Measurements from ENCODE around the gene IZUMO1.
"Not testable (repeated sequence)": the region's sequence is repeated elsewhere in the genome, so short reads cannot be mapped to it uniquely, and the experiment has no call there.

Gene IZUMO1

DNA sequence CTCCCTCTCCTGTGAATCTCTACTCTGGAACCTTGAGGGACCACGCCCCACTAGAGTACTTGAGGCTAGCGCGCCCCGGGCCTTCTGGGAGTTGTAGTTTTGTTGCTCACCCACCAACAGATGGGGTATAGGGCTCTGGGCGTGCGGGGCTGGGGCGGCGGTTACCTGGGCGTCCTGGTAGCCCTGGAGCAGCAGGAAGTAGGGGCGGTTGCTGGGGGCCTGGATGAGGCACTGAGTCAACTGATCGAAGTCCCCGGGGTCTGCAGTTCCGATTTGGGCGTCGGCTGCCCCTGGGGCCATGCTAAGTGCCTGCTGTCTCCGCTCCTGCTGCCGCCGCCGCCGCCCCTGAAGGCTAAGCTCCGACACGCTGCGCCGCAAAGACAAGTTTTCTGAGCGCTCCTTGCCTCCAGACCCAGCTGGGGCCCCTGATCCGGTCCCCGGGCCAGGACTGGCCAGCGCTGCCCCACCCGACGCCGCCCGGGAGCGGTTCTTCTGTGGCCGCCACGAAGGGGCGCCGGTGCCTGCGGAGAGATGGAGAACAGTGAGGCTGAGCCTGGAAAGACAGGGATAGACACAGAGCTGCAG lies 11.6 kb downstream of the IZUMO1 start:
- no peak for FAIRE-seq

DNA sequence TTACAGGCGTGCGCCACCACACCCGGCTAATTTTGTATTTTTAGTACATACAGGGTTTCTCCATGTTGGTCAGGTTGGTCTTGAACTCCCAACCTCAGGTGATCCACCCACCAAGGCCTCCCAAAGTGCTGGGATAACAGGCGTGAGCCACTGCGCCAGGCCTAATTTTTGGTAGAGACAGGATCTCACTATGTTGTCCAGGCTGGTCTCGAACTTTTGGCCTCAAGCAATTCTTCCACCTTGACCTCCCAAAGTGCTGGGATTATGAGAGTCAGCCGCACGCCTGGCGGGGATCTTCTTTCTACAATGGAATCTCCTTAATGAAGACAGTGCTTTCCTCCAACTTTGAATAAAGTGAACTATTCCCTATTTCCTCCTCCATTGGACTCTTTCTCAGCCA lies 12.1 kb downstream of the IZUMO1 start:
- FAIRE-seq = no peak

- no peak for FAIRE-seq
These were observed 15.3 kb downstream of the IZUMO1 start for GRCh38 chr19:48731452-48731851.

- FAIRE-seq = no peak
These were observed 17.6 kb downstream of the IZUMO1 start for GRCh38 chr19:48728911-48729664.

DNA sequence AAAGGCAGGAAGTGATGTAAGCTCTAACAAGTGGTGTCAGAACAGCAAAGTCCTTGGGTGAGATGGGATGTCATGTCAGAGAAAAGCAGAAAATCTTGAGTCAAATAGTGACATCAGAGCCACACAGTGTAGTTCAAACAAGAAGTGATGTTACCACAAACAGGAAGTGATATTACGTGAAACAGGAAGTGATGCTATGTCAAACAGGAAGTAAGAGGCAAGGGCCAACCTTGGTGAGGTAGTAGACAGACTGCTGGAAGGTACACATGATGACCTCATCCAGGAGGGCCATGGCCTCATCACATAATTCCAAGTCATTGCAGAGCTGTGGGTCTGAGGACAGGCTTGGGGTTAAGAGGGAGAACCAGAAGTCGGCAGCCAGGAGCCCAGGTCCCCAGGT lies 20.2 kb downstream of the IZUMO1 start:
- FAIRE-seq = no peak

- no peak for FAIRE-seq
These were observed 21.6 kb downstream of the IZUMO1 start for GRCh38 chr19:48724796-48725753.

- no peak for FAIRE-seq
These were observed 24.5 kb downstream of the IZUMO1 start for GRCh38 chr19:48722196-48722708.

DNA sequence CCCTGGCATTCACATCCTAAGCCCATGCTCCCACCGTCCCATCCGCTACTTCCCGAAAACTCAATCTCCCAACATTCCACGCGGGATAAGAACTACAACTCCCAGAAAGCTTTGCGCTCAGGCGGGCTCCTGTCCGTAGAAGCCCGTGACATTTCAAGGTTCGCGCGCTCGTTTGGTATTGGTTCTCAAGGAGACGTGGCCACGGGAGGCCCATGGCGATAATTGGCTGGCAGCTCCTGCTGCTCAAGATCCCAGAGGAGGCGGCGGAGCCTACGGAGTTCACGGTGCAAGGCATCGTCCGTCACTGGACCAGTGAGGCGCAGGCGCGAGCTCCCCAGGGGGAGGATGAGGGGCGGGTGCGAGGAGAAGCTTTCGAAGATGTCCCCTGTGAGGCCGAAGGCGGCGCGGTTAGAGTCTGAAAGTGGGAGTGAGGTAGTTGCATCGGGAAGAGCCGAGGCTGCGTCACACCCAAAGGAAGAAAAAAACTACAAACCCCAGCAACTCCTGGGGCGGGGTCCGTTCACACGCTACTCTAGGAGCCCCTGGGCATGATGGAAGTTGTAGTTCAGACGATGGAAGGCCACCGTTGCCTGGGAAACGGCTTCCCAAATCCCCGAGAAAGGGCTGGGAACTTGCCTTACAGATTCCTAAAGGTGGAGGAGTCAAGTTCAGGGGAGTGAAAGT lies 26.0 kb downstream of the IZUMO1 start:
- FAIRE-seq = peak; percentile 98

DNA sequence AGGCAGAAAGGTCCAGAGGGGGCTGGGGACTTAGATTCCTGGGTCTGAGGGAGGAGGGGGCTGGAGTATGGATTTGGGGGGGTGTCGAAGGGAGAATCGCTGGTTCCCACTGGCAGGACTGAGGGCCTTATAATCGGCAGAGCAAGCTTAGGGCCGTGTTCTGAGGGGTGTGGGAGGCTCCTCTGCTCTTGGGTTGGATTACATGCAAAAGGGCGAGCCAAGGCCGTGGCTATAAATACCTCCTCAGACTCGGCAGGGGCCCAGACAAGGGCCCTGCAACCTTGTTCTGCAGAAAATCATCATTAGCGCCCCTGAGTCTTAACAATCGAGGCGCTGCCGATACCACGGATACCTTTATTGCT lies 26.5 kb downstream of the IZUMO1 start:
- FAIRE-seq = no peak

DNA sequence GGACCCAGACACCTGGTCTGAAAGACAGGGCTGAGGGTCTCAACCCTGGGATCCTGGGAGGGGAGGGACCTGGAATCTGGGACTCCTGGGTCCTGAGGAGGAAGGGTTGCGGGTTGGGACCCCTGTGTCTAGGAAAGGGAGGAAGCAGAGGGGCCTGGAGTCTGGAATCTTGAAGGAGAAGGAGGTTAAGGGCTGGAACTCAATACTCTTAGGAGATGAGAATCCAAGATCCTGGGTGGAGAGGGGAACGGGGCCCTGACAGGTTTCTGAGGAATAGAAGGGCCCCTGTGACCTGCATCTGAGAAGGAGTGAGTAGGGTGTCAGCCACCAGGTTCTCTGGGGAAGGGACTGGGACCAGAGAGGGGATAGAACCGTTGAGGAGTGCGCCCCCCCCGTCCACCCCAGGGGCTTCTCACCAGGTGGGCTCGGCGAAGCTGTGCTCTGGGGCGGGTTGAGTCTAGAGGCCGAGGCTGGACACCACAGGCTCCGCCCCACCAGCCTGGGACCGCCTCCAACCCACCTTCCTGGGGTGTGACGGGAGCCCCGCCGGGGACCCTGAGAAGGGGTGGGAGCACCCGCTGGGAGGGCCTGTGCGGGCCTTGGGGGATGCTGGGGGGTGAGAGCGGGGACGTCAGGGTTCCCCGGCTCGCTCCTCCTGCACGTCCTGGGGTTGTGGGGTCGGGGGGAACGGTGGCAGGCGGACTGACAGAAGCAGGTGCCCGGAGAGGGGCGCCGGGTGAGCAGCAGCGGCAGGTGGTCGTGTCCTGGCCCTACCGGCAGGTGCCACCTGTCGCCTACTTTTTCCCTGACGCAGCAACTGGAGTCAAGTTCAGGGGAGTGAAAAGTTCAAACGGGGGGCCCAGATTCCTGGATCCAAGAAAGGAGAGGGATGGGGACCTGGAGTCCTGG lies 27.2 kb downstream of the IZUMO1 start, which contains the start of gene MAMSTR:
TSS of gene MAMSTR (minus strand) at position 463 of the 909 bp plus-strand sequence. CDS start 694 bp downstream, outside the sequence.
- FAIRE-seq = no peak

GRCh38 chr19:48718711-48719231 lies 27.9 kb downstream of the IZUMO1 start:
- no peak for FAIRE-seq

- not testable (repeated sequence) for FAIRE-seq
These were observed 28.6 kb downstream of the IZUMO1 start for GRCh38 chr19:48718106-48718505.

- no peak for FAIRE-seq
These were observed 30.0 kb downstream of the IZUMO1 start for GRCh38 chr19:48716562-48717291.

DNA sequence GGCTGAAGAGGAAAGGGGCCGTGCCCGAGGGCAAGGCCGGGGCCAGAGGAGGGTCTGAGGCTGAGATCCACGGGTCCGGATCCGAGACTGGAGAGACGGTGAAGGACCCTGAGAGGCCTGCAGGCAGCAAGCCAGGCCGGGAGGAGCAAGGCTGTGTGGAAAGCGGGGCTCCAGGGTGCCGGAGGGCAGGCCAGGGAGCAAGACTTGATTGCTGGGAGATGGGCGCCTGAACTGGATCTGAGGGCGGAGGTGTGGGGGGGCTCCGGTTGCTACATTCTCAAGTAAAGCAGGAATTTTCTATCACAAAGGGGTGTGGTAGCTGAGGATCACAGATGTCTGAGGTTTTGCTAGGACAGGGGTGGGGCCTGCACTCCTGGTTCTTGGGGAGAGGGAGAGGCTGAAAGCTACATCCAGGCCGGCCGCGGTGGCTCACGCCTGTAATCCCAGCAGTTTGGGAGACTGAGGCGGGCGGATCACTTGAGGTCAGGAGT lies 31.0 kb downstream of the IZUMO1 start:
- FAIRE-seq = no peak

DNA sequence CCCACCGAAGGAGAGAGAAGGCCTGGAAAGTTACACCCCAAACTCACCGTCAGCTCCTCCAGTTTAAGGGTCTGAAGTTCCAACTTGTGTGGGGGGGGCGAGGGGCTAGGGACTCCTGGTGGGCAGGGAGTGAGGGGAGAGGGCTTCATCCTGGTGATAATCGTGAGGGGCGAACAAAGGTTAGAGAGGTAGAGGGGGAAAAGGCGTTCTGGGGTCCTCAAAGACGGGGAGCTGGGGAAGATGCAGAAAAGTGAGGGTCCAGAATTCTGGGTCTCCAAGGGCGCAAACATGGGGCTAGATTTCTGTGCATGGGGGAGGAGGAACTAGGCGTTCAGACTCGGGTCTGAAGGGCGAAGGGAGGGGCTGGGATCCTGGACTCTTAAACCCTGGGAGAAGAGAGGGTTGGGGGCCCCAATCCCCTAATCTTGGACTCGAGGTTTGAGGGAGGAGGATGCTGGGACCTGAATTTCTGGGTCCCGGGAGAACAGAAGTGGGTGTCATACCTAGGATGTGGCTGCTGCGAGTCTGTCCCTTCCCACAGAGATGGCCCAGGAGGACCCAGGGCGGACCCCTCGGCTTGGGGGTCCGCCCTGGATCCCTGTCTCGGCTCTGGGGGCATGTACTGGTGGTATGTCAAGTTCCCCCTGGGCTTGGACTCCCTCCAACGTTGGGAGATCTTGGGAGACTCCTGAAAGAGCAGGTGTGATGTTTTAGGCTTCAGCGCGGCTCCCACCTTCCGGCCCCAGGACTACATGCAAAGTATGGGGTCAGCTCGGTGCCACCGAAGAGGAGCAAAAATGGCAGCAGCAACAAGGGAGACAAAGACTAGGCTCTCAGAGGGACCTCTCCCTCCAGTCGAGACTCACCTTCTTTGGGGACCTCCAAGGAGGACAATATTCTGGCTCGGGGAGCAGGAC lies 31.7 kb downstream of the IZUMO1 start:
- no peak for FAIRE-seq

DNA sequence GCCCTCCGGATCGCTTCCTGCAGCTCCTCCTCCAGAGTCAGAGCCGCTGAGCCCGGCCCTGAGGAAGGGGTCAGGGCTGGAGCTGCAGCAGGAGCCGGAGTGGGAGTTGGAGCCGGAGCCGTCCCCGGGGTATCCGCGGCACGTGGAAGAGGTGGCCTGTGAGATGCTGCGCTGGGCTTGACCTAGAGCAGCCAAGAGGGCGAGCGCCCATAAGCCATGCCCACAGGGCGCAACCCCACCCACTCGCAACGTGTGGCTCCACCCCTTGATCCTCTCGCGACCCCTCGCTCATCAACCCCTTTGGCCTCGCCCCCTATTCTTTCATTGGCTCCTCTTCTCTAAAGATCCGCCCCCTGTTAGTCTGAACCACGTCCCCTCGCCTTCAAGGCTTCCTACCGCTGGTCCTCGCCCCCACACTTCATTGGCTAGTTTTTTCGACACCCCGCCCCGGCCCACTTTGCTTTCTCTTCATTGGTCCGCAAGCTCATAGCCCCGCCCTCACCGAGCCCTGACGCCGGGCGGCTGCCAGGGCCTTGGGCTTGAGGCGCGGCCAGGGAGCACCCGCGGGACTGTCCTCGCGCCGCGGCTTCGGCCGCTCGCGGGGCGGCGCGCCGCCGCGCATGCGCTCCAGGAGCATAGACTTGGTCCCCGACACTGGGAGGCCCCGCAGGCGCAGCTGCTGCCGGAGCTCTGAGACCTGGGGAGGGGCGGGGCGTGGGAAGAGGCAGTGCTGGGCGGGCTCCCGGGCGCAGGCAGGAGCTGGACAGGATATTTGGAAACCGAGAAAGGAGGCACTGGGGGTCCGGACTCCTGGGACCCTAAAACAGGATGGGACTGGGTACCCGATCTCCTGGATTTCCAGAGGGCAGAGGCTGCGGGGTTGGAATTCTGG lies 32.6 kb downstream of the IZUMO1 start:
- FAIRE-seq = peak; percentile 97

- no peak for FAIRE-seq
These were observed 33.5 kb downstream of the IZUMO1 start for GRCh38 chr19:48713041-48713863.
